ENCODE results near the gene ZSCAN5A.

Gene ZSCAN5A

GRCh38 chr19:56284746-56285145 lies 29.9 kb downstream of the ZSCAN5A start:
- WGBS (ENCODE audit: extremely low coverage, insufficient coverage, low lambda C conversion rate), result no CpG with 5 or more reads among the region's 3 CpGs
- no peak overlapping the region for H2AK5ac ChIP-seq (ENCODE audit: low read length)

DNA sequence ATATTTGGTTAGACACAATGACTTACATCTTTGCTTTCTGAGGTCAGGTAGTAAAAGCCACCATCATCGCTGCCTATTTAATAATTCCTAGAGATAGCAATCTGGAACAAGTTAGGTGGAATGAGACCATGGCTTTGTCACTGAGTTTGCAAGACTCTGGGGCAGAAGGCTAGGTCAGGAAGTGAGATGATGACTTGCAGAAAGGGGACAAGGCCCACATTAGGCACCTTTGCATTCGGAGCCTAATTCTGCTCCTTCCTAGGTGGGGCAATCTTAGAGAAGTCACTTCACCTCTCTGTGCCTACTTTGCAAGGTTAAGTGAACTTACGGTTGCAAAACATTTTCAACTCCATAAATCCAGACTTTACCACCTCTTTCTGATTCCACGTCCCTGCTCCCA lies 31.8 kb downstream of the ZSCAN5A start:
- H3K4me2 ChIP-seq (ENCODE audit: low read length), result no peak overlapping the region
- no peaks in the 10 kb centered on the region for H3K79me2 ChIP-seq (ENCODE audit: control insufficient read depth, insufficient read depth, low read length)
- H3K4me3 ChIP-seq (ENCODE audit: low read length), result no peak overlapping the region
- H3K56ac ChIP-seq (ENCODE audit: low read length), result no peak overlapping the region
- H3K18ac ChIP-seq (ENCODE audit: low read length), result no peak overlapping the region
- no peak overlapping the region for H4K8ac ChIP-seq (ENCODE audit: low read depth, low read length)
- WGBS (ENCODE audit: extremely low coverage, insufficient coverage, low lambda C conversion rate), result no CpG with 5 or more reads among the region's 4 CpGs
- no peaks in the 10 kb centered on the region for H3K36me3 ChIP-seq (ENCODE audit: control insufficient read depth, insufficient read depth, low read length)
- H3K4me1 ChIP-seq (ENCODE audit: control insufficient read depth, low read depth, low read length), result no peaks in the 10 kb centered on the region
- no peak overlapping the region for H2BK15ac ChIP-seq (replicated peaks; ENCODE audit: low read depth)
- no peak overlapping the region for H4K5ac ChIP-seq (ENCODE audit: low read length)
- H3K27me3 ChIP-seq (ENCODE audit: insufficient read depth, low read length, poor library complexity), result no peaks in the 10 kb centered on the region
- H2BK120ac ChIP-seq (ENCODE audit: low read depth, low read length), result no peak overlapping the region
- no peak overlapping the region for H3K23ac ChIP-seq (ENCODE audit: low read length)
- no peak overlapping the region for H3K9ac ChIP-seq (ENCODE audit: low read length)
- no peak for DNase-seq
- no peaks in the 10 kb centered on the region for H3K79me1 ChIP-seq (ENCODE audit: low read length)
- H3K4ac ChIP-seq (ENCODE audit: low read depth, low read length), result no peak overlapping the region
- no peak overlapping the region for H2AK5ac ChIP-seq (ENCODE audit: low read length)
- no peak overlapping the region for H3K27ac ChIP-seq (ENCODE audit: low read depth, low read length)
- H2BK5ac ChIP-seq (ENCODE audit: low read length), result no peak overlapping the region

More at GRCh38 chr19:56284746-56285145, 29.9 kb downstream of the ZSCAN5A start:
- Histone ChIP-seq H2BK120ac (ENCODE audit: low read depth, low read length) (no peak overlapping the region), H3K36me3 (ENCODE audit: control insufficient read depth, insufficient read depth, low read length) (no peaks in the 10 kb centered on the region), H3K9ac (ENCODE audit: low read length) (no peak overlapping the region), H3K4me1 (ENCODE audit: control insufficient read depth, low read depth, low read length) (no peaks in the 10 kb centered on the region), H3K18ac (ENCODE audit: low read length) (no peak overlapping the region), H2BK5ac (ENCODE audit: low read length) (no peak overlapping the region), H3K23ac (ENCODE audit: low read length) (no peak overlapping the region), H3K27me3 (ENCODE audit: insufficient read depth, low read length, poor library complexity) (no peaks in the 10 kb centered on the region), H3K4me3 (ENCODE audit: low read length) (no peak overlapping the region), H3K27ac (ENCODE audit: low read depth, low read length) (no peak overlapping the region), H3K4me2 (ENCODE audit: low read length) (no peak overlapping the region), H3K79me1 (ENCODE audit: low read length) (no peaks in the 10 kb centered on the region), H3K4ac (ENCODE audit: low read depth, low read length) (no peak overlapping the region), H3K79me2 (ENCODE audit: control insufficient read depth, insufficient read depth, low read length) (no peaks in the 10 kb centered on the region), H4K5ac (ENCODE audit: low read length) (no peak overlapping the region), H4K8ac (ENCODE audit: low read depth, low read length) (no peak overlapping the region), H3K56ac (ENCODE audit: low read length) (no peak overlapping the region), H2BK15ac (replicated peaks; ENCODE audit: low read depth) (no peak overlapping the region)
- DNase-seq, result no peak

- no peak overlapping the region for H2AK5ac ChIP-seq (ENCODE audit: low read length)
- H3K79me2 ChIP-seq (ENCODE audit: control insufficient read depth, insufficient read depth, low read length), result no peaks in the 10 kb centered on the region
- H2BK5ac ChIP-seq (ENCODE audit: low read length), result no peak overlapping the region
- no peaks in the 10 kb centered on the region for H3K27me3 ChIP-seq (ENCODE audit: insufficient read depth, low read length, poor library complexity)
- H2BK15ac ChIP-seq (replicated peaks; ENCODE audit: low read depth), result no peak overlapping the region
- no peak overlapping the region for H3K4me2 ChIP-seq (ENCODE audit: low read length)
- no peak overlapping the region for H3K9ac ChIP-seq (ENCODE audit: low read length)
- no peak overlapping the region for H2BK120ac ChIP-seq (ENCODE audit: low read depth, low read length)
- H3K27ac ChIP-seq (ENCODE audit: low read depth, low read length), result no peak overlapping the region
- H3K36me3 ChIP-seq (ENCODE audit: control insufficient read depth, insufficient read depth, low read length), result no peaks in the 10 kb centered on the region
- no peak overlapping the region for H3K4me3 ChIP-seq (ENCODE audit: low read length)
- no peak overlapping the region for H3K18ac ChIP-seq (ENCODE audit: low read length)
- H3K56ac ChIP-seq (ENCODE audit: low read length), result no peak overlapping the region
- no peak overlapping the region for H3K23ac ChIP-seq (ENCODE audit: low read length)
- H4K8ac ChIP-seq (ENCODE audit: low read depth, low read length), result no peak overlapping the region
- DNase-seq, result peak; percentile 43
- H4K5ac ChIP-seq (ENCODE audit: low read length), result no peak overlapping the region
- H3K79me1 ChIP-seq (ENCODE audit: low read length), result no peaks in the 10 kb centered on the region
- WGBS (ENCODE audit: extremely low coverage, insufficient coverage, low lambda C conversion rate), result no CpG with 5 or more reads among the region's 6 CpGs
- H3K4me1 ChIP-seq (ENCODE audit: control insufficient read depth, low read depth, low read length), result no peaks in the 10 kb centered on the region
- H3K4ac ChIP-seq (ENCODE audit: low read depth, low read length), result no peak overlapping the region
Measured at GRCh38 chr19:56273563-56274117, 41.0 kb downstream of the ZSCAN5A start.

DNA sequence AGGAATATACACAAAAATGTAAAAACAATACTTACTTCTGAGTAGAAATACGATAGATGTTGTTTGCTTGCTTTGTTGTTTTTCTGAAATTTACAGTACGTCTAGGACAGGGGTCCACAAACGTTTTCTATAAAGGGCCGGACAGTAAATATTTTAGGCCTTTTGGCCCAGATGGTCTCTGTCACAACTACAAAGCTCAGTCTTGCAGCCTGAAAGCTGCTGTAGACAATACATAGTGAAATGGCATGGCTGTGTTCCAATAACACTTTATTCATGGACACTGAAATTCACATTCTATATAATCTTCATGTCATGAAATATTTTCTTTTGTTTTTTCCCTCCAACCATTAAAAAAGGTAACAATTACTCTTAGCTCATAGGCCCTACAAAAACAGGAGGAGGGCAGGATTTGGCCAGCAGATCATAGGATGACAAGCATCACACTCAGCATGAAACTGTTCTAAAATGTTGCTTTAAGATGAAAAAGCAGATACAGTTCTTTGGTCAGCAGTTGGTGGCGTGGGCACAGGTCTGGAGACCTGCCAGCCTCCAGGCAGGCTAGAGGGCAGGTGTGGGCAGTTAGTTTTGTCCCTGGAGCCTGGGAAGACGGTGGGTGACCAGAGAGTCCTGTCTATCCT lies 42.4 kb downstream of the ZSCAN5A start, which contains the start of gene EDDM13:
EDDM13 (plus strand) TSS at position 588 of the 638 bp plus-strand sequence. CDS start 87 bp downstream, outside the sequence.
- no peak within 1 kb of the TSS for H3K4me2 ChIP-seq (ENCODE audit: low read length)
- H3K4ac ChIP-seq (ENCODE audit: low read depth, low read length), result no peak within 1 kb of the TSS
- no peak within 1 kb of the TSS for H2AK5ac ChIP-seq (ENCODE audit: low read length)
- no peaks in the 10 kb centered on the region for H3K36me3 ChIP-seq (ENCODE audit: control insufficient read depth, insufficient read depth, low read length)
- H4K8ac ChIP-seq (ENCODE audit: low read depth, low read length), result no peak within 1 kb of the TSS
- H2BK15ac ChIP-seq (replicated peaks; ENCODE audit: low read depth), result no peak within 1 kb of the TSS
- no peak within 1 kb of the TSS for H3K56ac ChIP-seq (ENCODE audit: low read length)
- H2BK5ac ChIP-seq (ENCODE audit: low read length), result no peak within 1 kb of the TSS
- no peak within 1 kb of the TSS for H4K5ac ChIP-seq (ENCODE audit: low read length)
- no peak within 1 kb of the TSS for H3K27ac ChIP-seq (ENCODE audit: low read depth, low read length)
- WGBS (ENCODE audit: extremely low coverage, insufficient coverage, low lambda C conversion rate), result no CpG with 5 or more reads among the region's 6 CpGs
- no peak within 1 kb of the TSS for H2BK120ac ChIP-seq (ENCODE audit: low read depth, low read length)
- H3K4me1 ChIP-seq (ENCODE audit: control insufficient read depth, low read depth, low read length), result no peaks in the 10 kb centered on the region
- no peak within 1 kb of the TSS for H3K23ac ChIP-seq (ENCODE audit: low read length)
- no peak for DNase-seq
- no peak within 1 kb of the TSS for H3K9ac ChIP-seq (ENCODE audit: low read length)
- no peaks in the 10 kb centered on the region for H3K79me1 ChIP-seq (ENCODE audit: low read length)
- no peak within 1 kb of the TSS for H3K4me3 ChIP-seq (ENCODE audit: low read length)
- H3K79me2 ChIP-seq (ENCODE audit: control insufficient read depth, insufficient read depth, low read length), result no peaks in the 10 kb centered on the region
- no peaks in the 10 kb centered on the region for H3K27me3 ChIP-seq (ENCODE audit: insufficient read depth, low read length, poor library complexity)
- no peak within 1 kb of the TSS for H3K18ac ChIP-seq (ENCODE audit: low read length)

DNA sequence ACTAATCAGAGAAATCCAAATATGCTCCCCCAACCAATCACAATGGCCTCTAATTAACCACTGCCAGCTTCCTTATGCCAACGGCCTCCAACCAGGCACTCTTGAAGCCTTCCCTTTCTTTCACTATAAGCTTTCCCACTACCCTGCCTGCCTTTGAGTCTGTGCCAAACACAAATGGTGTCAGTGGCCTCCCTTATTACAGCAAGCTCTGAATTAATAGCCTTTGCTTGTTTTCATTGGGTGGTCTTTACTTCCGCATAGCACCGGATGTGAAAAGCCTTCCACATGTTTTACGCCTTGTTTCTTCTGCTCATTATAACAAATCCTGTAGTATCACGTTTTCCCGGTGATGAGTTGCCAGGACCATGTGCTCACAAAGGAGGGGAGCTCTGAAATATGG lies 43.5 kb downstream of the ZSCAN5A start:
- Histone ChIP-seq H2BK5ac (ENCODE audit: low read length) (no peak overlapping the region), H3K27ac (ENCODE audit: low read depth, low read length) (no peak overlapping the region), H3K4me3 (ENCODE audit: low read length) (no peak overlapping the region), H2AK5ac (ENCODE audit: low read length) (no peak overlapping the region), H3K27me3 (ENCODE audit: insufficient read depth, low read length, poor library complexity) (no peaks in the 10 kb centered on the region), H2BK120ac (ENCODE audit: low read depth, low read length) (no peak overlapping the region), H3K18ac (ENCODE audit: low read length) (no peak overlapping the region), H2BK15ac (replicated peaks; ENCODE audit: low read depth) (no peak overlapping the region), H4K5ac (ENCODE audit: low read length) (no peak overlapping the region), H3K36me3 (ENCODE audit: control insufficient read depth, insufficient read depth, low read length) (no peaks in the 10 kb centered on the region), H3K56ac (ENCODE audit: low read length) (no peak overlapping the region), H3K79me2 (ENCODE audit: control insufficient read depth, insufficient read depth, low read length) (no peaks in the 10 kb centered on the region), H3K4me2 (ENCODE audit: low read length) (no peak overlapping the region), H3K4ac (ENCODE audit: low read depth, low read length) (no peak overlapping the region), H3K79me1 (ENCODE audit: low read length) (no peaks in the 10 kb centered on the region), H3K4me1 (ENCODE audit: control insufficient read depth, low read depth, low read length) (no peaks in the 10 kb centered on the region), H4K8ac (ENCODE audit: low read depth, low read length) (no peak overlapping the region), H3K9ac (ENCODE audit: low read length) (no peak overlapping the region), H3K23ac (ENCODE audit: low read length) (no peak overlapping the region)
- no CpG with 5 or more reads among the region's 6 CpGs for WGBS (ENCODE audit: extremely low coverage, insufficient coverage, low lambda C conversion rate)
- no peak for DNase-seq

DNA sequence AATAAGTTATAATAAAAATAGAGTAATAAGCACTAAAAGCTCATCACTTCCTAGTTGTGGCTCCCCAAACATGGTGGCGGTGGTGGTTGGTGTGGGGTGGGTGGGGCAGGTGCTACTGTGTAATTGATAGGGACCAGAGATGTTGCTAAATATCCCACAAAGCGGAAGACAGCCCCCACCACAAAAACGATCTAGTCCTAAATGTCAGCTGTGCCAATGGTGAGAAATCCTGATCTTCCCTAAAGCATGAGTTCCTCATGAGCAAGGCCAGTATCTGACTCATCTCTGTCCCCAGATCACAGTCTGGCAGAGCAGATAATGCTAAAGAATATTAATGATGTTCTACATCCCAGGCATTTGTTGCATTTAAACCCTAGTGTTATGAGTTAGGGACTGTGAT lies 44.0 kb downstream of the ZSCAN5A start:
- Histone ChIP-seq H3K27me3 (ENCODE audit: insufficient read depth, low read length, poor library complexity) (no peaks in the 10 kb centered on the region), H4K8ac (ENCODE audit: low read depth, low read length) (no peak overlapping the region), H3K79me2 (ENCODE audit: control insufficient read depth, insufficient read depth, low read length) (no peaks in the 10 kb centered on the region), H3K4me3 (ENCODE audit: low read length) (no peak overlapping the region), H3K4me2 (ENCODE audit: low read length) (no peak overlapping the region), H2BK5ac (ENCODE audit: low read length) (no peak overlapping the region), H3K27ac (ENCODE audit: low read depth, low read length) (no peak overlapping the region), H2BK15ac (replicated peaks; ENCODE audit: low read depth) (no peak overlapping the region), H3K4me1 (ENCODE audit: control insufficient read depth, low read depth, low read length) (no peaks in the 10 kb centered on the region), H3K56ac (ENCODE audit: low read length) (no peak overlapping the region), H3K36me3 (ENCODE audit: control insufficient read depth, insufficient read depth, low read length) (no peaks in the 10 kb centered on the region), H3K23ac (ENCODE audit: low read length) (no peak overlapping the region), H3K9ac (ENCODE audit: low read length) (no peak overlapping the region), H3K18ac (ENCODE audit: low read length) (no peak overlapping the region), H3K4ac (ENCODE audit: low read depth, low read length) (no peak overlapping the region), H3K79me1 (ENCODE audit: low read length) (no peaks in the 10 kb centered on the region), H2AK5ac (ENCODE audit: low read length) (no peak overlapping the region), H2BK120ac (ENCODE audit: low read depth, low read length) (no peak overlapping the region), H4K5ac (ENCODE audit: low read length) (no peak overlapping the region)
- no CpG with 5 or more reads among the region's 3 CpGs for WGBS (ENCODE audit: extremely low coverage, insufficient coverage, low lambda C conversion rate)
- DNase-seq, result no peak

Data from mesendoderm (in vitro differentiated cells).